Measurements from ENCODE around the gene PGAM2.

- no peak for TF ChIP-seq ZFP3 (CRISPR knock-in tag; IDR thresholded peaks at IDR 0.05)
- no peak for TF ChIP-seq ESRRG (CRISPR knock-in tag; IDR thresholded peaks at IDR 0.05)
- TF ChIP-seq, protein P1, sequence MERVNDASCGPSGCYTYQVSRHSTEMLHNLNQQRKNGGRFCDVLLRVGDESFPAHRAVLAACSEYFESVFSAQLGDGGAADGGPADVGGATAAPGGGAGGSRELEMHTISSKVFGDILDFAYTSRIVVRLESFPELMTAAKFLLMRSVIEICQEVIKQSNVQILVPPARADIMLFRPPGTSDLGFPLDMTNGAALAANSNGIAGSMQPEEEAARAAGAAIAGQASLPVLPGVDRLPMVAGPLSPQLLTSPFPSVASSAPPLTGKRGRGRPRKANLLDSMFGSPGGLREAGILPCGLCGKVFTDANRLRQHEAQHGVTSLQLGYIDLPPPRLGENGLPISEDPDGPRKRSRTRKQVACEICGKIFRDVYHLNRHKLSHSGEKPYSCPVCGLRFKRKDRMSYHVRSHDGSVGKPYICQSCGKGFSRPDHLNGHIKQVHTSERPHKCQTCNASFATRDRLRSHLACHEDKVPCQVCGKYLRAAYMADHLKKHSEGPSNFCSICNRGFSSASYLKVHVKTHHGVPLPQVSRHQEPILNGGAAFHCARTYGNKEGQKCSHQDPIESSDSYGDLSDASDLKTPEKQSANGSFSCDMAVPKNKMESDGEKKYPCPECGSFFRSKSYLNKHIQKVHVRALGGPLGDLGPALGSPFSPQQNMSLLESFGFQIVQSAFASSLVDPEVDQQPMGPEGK (CRISPR knock-in tag; IDR thresholded peaks at IDR 0.05; ENCODE audit: borderline replicate concordance): no peak
- TF ChIP-seq CSRNP3 (CRISPR knock-in tag; IDR thresholded peaks at IDR 0.05): no peak
- TF ChIP-seq CREB5 (CRISPR knock-in tag; IDR thresholded peaks at IDR 0.05; ENCODE audit: low read depth): no peak
Observed at GRCh38 chr7:44052771-44053365, 12.5 kb downstream of the PGAM2 start.

Data from SK-N-SH treated with all-trans-retinoic acid at 6 μM for 48 hours (cell line).